ENCODE data around the gene SLC25A51.

DNA sequence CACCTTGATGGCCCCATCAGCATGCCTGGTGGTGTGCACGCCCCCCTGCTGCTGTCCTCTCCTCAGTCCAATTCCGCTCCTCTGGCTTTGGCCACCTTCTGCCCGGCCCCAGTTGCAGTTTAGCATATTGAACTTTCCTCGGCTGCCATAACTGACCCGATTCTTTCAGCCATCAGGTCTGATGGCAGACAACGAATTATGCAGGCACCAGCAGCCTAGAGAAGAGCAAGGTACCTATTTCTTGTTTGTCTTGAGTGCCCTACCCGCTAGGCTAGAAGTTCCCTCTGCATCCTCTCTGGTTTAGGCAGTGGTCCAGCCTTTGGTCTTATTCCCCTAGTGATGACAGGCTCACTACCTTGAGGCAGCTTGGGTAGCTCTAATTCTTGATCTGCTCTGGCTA is 43.0 kb upstream of the SLC25A51 start:
- TF ChIP-seq ZFP30 (CRISPR knock-in tag; IDR thresholded peaks at IDR 0.05) (no peak), BACH2 (CRISPR knock-in tag; IDR thresholded peaks at IDR 0.05; ENCODE audit: borderline replicate concordance) (no peak), ZFP3 (CRISPR knock-in tag; IDR thresholded peaks at IDR 0.05) (no peak), ZC3H10 (CRISPR knock-in tag; IDR thresholded peaks at IDR 0.05) (no peak)

Measured in SK-N-SH treated with all-trans-retinoic acid at 6 μM for 48 hours (cell line).